Stimulated activated CD8-positive, alpha-beta memory T cell treated with anti-CD3 and anti-CD28 coated beads, Interleukin-4, amount 100 ng/mL, for 1 hour (primary cell): ENCODE data around the gene ZSCAN9.

Source experiments
- DNase-seq, 2 donors: peaks; one replicate each; pipeline ENCODE4 v3.0.0-alpha.2; 2020; ENCODE audit warnings: low read depth in 2 of 2, low spot score in 1 of 2

Gene ZSCAN9

DNA sequence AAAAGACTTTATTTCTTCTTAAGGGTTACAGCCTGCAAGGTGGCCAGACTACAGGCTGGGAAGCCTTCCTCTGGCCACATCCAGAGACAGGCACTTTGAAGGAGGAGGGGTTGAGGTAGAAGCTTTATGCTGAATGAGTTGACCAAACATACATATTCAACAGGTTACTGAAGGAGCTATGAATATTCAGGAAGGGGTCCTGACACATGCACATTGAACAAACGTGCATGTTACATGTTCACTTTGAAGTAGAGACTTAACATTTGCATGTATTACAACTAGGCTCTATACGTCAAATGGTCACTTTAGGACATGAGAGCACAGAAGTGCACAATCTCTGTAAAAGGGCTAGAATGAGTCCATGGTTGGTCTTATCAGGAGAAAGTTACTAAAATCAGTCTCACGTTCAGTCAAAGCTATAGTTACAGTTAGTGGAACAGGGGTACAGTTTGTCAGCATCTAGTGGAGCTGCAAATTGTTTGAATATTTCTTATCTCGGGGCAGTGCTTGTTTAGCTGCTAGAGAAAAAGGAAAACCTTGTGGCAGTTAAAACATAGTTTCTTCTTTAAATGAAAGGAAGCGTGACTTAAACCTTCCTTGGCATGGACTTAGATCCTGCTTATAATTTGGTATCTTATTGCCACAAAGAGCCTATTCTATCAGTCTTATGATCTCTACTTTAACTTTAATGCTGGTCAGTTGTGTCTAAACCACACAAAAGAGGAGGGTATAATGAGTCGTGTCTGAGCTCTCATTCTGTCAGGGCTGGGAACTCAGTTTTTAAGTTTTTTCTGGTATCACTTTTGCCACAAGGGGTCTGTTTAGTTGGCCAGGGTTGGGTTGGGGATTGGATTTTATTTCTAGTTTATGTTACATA lies 4.6 kb upstream of the ZSCAN9 start:
- DNase-seq: no peak

DNA sequence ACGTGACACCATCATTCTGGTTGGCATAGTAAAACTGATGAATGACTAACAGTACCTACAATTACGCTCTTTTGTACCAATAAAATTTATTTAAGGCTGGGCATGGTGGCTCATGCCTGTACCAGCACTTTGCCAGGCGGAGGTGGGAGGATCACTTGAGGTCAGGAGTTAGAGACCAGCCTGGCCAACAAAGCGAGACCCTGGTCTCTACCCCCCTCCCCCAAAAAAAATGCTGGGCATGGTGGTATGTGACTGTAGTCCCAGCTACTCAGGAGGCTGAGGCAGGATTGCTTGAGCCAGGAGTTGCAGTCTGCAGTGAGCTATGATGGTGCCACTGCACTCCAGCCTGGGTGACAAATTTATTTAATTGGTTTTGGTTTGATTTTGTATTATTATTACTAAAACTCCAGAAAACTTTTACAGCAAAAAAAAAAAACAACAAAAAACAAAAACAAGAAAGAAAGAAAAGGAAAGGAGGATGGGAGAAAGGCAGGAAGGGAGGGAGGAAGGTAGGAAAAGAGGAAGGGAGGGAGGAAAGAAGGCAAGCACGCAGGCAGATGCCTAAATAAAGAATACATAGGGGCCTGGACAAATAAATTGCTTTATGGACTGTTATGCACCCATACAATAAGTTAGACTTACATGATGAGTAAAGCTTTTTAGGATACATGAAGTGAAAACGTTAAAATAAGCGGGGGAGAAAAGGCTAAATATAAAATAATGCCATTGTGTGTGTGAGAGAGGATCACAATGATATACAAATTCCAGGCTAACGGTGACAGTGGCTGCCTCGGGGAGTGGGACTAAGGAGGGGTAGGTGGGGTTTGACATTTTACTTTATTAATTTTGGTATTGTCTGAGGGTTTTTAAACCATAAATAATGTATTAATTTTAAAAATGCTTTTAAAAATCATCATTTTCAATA lies 682 bp upstream of the ZSCAN9 start:
- DNase-seq: no peak

DNA sequence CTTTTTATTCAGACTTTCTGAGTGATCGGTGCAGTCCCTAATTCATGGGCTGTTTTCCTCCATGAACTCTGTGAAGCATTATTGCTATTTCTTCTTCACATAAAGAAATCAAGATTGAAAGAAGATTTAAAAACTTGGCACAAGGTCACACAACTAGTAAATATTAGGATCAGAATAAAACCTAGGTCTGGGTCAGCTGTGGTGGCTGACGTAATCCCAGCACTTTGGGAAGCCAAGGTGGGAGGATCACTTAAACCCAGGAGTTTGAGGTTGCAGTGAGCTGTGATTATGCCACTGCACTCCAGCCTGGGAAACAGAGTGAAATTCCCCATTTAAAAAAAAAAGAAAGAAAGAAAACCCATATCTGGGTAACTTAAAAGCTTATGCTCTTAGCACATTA lies 1.4 kb downstream of the ZSCAN9 start:
- DNase-seq: no peak

DNA sequence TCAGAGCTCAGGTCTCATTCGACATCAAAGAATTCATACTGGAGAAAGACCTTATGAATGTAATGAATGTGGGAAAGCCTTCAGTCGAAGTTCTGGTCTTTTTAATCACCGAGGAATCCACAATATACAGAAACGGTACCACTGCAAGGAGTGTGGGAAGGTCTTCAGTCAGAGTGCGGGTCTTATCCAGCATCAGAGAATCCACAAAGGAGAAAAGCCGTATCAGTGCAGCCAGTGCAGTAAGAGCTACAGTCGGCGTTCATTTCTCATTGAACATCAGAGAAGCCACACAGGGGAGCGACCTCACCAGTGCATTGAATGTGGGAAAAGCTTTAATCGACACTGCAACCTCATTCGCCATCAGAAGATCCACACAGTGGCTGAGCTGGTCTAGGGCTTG lies 7.7 kb downstream of the ZSCAN9 start:
- no peak for DNase-seq

DNA sequence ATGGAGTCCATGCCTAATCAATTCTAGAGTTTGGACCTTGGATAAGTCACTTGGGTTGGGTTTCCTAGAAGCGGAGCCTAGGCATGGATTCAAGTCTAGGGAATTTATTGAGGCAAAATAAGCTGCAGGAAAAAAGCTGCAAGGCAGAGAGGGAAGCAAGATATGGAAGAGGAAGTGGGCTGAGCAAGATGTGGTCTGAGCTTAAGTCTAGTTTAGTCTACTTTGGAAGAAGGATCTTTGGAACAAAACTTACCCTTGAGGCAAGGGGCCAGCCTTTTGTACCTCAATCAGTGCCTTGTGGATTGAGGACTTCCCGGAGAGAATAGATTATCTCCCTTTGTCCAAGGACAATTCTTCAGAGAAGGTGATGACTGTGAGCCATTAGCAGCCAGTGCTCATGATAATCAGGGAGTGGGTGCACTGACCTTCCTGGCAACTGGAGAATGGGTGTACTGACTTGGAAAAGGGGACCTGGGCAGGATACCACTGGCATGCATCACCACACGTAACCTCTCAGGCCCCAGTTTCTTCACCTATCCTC lies 10.9 kb downstream of the ZSCAN9 start:
- DNase-seq: no peak

DNA sequence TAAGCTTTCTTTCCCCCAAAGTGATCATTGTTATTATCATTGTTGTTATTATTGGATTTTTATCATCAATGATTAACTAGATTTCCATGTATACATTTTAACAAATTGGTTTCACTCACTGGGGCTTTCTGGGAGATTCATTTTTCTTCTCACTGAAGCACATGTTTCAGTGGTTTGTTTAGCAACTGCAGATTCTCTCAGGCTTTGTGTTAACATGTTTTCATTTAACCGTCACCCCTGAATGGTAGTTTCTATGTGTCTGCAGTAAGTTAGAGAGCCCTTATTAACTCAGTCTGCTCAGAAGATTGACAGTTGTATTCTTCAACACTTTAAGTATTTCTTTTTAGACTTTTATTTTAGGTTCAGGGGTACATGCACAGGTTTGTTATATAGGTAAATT lies 14.6 kb downstream of the ZSCAN9 start:
- DNase-seq: no peak

DNA sequence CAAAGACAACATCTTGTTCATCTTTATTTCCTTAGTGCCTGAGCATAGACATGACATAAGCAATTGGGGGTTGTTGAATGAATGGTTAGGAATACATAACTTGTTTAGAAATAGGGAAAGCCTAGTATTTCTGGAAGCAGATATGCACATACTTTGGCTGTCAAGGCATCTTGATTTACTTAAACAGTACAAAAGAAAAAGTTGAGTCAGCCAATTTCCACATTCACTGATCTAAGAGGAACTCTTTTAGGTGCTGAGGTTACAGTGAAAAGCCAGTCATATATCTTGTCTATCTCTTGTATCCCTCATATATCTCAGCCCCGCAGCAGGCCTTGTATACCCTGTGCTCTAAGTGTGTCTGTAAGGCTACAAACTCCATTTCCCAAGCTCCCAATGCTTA lies 15.4 kb downstream of the ZSCAN9 start:
- DNase-seq: no peak

DNA sequence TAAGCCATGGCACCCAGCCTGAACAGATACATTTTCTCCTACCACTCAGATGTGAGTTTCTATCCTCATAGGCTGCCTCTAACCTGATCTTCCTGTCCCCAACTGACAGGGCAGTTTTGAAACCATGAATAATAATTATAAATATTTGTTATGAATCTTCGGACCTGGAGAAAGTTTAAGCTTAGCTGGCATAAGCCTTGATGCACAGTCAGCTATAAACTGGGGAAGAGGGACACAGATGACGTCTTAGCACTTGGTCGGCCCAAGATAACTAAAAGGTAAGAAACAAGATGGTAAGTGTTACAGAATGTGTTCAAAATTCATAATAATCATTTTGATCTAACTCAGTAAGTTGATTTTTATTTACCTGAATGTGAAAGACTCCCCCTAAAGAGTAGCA lies 18.9 kb downstream of the ZSCAN9 start:
- no peak for DNase-seq

DNA sequence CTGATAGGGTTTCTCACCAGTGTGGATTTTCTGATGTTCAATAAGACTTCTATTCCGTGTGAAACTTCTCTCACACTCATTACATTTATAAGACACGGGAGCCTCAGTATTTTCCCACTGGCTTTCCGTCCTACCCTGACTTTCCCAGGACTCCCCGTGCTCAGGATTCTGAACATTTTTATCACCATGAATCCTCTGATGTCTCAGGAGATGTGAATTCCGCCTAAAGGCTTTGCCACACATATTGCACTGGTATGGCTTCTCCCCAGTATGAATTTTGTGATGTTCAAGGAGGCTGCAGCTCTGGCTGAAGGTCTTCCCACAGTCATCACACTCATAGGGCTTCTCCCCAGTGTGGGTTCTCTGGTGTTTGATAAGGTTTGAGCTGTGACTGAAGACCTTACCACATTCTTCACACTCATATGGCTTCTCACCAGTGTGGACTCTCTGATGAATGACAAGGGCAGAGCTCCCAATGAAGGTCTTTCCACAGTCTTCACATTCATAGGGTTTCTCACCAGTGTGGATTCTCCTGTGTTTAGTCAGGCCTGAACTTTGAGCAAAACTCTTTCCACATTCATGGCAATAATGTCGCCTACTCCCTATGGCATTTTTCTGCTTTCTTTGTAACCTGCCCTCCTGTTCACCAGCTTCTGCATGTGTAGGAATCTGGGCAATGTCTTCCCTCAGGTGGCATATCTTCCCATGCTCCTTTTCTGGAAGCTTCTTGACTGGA lies 20.3 kb downstream of the ZSCAN9 start:
- DNase-seq: no peak

DNA sequence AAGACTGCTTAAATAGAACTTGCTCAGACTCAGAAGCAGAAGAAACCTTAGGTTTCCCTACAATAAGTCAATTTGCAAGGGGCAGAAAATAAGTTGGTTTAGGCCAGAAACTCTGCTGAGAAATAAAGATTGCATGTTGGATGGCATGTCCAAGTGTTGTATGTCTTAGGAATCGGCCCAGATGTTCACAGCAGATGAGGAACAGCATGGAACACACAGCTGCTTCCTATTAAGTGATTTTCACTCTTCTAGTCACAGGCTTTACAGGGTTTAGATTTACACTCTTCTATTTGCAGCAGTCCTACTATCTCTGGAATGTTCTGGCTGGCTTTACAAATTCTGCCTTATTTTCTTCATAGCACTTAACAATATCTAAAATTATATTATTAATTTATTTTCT lies 23.8 kb downstream of the ZSCAN9 start:
- DNase-seq: no peak

DNA sequence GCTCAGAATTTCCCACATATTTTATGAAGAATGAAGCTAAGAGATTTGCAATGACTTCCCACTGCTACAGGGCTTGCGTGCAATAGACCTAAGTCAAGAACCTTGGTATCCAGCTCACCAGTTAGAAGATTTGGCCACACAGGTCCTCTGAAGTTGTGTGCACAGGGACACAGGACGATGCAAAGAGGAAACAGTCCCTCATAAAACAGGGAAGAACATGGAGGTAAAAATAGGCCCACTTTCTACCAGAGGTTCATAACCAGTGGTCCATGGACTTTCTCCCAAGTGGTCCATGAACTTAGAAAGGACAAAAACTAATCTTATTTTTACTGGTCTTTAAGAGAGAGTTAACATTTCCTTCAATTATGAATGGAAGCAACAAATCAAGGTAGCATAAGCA lies 25.7 kb downstream of the ZSCAN9 start:
- DNase-seq: no peak

DNA sequence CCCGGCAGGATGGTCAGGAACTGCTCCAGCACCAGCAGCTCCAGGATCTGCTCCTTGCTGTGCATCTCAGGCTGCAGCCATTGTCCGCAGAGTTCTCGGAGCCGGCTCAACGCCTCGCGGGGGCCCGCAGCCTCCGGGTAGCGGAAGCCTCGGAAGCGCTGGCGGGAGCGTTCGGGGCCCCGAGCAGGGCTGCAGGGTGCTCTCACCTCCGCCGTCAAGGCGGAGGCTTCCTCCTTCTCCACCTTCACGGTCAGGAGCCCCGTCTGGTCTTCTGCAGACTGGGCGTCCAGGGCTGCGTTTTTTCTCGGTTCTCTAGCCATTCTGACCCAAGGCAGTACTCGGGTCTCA lies 26.6 kb downstream of the ZSCAN9 start:
- peak in 1 of 2 donors; percentile 4 for DNase-seq

DNA sequence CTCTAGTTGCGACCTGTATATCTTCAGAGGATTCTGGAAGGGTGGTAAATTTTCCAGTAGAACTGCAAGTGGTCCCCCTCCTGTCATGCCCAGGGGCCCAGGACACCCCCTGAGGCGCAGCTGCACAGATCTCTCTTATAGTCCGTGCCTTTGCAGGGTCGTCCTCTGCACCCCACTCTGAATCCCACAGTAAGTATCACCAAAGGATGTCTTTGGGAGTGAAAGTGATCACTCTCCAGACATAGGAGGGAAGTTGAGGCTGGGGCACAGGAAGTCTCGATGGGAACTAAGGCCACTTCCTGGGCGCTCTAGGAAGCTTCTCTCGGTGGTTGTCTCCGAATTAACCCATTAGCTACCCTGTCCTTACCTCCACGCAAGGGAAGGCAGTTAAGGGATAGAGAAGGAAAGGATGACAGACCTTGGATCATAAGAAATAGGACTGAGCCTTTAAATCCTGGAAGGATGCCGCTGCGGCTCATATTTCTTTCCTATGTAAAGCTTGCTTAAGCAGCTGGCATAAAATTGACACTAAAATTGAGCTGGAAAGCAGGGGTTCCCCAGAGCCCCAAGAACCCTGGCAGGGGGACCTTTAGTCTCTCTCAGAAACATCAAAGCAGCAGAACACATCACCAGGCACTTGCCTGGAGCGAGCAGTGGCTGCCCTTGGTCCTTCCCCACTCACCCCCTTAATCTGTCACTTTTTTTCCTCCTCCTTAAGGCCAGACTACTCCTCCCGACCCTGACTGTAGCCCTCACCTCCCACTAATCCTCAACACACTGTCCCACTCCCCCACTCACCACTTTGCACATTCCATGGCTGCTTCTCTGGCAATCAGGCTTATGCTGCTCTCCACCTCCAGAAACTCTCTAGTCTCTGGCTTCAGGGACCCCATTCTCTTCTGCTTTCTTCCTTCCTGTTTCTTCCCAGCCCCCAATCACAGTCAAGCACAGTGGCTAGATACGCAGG lies 27.2 kb downstream of the ZSCAN9 start, which contains the start of gene ZKSCAN4:
ZKSCAN4 (minus strand) TSS at position 261 of the 967 bp plus-strand sequence. CDS start 289 bp downstream, outside the sequence.
- peak; percentile 34 to 64 for DNase-seq

DNA sequence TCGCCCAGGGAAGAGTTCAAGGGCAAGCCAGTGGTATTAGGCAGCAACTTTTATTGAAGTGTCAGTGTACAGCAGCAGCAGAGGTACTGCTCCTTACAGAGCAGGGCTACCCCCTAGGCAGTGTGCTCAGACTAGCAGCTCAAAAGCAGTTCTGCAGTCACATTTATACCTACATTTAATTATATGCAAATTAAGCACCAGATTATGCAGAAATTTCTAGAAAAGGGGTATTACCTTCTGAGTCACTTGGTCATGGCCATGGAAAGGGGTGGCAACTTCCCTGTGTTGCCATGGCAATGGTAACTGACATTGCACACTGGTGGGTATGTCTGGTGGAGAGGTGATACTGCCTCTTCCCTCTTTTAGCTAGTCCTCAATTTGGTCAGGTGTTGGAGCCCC lies 29.0 kb downstream of the ZSCAN9 start:
- DNase-seq: no peak

DNA sequence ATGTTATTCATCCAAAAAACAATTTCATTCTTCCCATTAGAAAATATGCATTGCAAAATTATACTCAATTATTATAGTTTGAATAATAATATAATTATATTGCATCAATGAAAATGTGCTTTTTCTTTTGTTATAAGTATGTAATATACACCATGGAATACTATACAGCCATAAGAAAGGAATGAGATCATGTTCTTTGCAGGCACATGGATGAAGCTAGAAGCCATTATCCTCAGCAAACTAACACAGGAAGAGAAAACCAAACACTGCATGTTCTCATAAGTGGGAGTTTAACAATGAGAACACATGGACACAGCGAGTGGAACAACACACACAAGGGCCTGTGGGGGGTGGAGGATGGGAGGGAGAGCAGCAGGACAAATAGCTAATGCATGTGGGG lies 32.0 kb downstream of the ZSCAN9 start:
- DNase-seq: no peak

DNA sequence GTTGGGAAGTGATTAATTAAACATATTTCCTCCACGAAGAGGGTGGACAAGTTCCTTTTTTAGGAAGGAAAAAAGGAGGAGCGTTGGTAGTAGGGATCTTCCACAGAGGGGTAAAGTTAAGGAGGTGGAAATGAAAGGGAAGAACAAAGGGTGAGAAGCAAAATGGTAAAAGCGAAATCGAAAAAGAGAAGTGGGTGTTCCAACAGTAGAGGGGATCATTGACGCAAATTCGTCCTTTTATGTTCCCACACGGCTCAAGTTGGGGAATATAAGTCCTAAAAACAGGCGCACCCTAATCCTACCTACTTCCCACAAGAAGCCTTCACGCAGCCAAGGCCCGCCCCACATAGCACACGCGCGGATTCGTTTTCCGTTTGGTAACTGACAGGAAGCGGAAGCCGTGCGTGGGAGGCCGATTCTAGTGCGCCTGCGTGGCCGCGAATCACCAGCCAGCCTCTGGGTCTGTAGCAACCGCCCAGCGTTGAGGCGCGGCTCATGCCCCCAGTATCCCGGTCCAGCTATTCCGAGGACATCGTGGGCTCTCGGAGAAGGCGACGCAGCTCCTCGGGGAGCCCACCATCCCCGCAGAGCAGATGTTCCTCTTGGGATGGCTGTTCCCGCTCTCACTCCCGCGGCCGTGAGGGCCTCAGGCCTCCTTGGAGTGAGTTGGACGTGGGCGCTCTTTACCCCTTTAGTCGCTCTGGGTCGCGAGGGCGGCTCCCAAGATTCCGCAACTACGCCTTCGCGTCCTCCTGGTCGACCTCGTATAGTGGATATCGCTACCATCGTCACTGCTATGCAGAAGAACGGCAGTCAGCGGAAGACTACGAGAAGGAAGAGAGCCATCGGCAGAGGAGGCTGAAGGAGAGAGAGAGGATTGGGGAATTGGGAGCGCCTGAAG lies 34.1 kb downstream of the ZSCAN9 start, which contains the start of gene NKAPL:
NKAPL (plus strand) TSS at position 421 of the 901 bp plus-strand sequence; CDS start at position 496, 75 bp downstream.
- peak in 1 of 2 donors; percentile 29 for DNase-seq

DNA sequence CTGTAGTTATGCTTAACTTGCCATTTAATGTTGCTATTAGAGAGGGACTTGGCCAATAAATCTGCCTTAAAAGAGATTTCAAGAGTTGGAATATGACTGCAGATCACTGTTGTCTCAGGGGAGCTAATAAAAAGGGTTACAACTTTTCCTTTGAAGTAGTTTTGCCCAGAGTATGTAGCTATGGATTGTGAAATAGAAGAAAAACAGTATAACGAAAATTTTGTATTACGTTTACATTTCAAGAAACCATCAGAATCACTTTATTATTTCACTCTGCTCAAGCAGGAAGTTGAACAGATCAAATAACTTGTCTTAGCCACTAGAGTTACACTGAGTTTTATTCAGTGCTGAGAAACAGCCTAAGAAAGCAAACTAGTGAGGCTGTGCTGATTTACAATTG lies 38.8 kb downstream of the ZSCAN9 start:
- no peak for DNase-seq

DNA sequence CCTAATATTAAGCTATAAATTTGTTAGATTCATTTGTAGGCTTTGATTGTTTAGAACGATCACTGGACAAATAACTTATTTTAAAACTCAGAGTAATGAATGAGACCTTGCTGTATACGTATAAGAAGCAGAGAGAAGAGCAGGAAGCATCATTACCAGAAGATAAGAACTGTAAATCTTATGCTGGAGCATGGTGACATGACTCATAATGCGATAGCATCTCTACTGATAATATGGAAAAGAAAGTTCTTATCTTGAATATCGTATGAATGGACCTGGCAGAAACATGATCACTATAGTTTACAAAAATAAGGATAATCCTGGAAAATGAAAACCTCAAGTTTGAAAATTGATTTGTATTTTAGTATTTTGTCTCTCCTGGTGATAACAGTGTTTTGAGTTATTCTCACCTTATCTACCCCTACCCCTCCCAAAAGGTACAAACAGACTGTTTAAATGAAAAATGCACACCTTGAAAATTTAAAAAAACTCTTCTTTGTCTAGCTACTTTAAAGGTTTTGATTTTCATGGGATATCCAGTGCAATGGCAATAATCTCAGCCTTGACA lies 39.8 kb downstream of the ZSCAN9 start:
- no peak for DNase-seq
